SHP77 (cell line): ENCODE results near the gene RNF213.

ENCODE experiments used
- DNase-seq, 2 experiments: peaks; one replicate each; lab custom pipeline; 2025; lab: John Stamatoyannopoulos, UW

RNF213 gene

GRCh38 chr17:80433916-80434666, 173.4 kb downstream of the RNF213 start:
- no peak for DNase-seq

GRCh38 chr17:80437532-80437931, 176.9 kb downstream of the RNF213 start:
- no peak for DNase-seq

GRCh38 chr17:80438806-80439205, 178.2 kb downstream of the RNF213 start:
- DNase-seq = no peak

GRCh38 chr17:80439499-80439898, 178.8 kb downstream of the RNF213 start:
- no peak for DNase-seq

- no peak for DNase-seq
Measured at GRCh38 chr17:80441133-80441578, 180.5 kb downstream of the RNF213 start.

- no peak for DNase-seq
Measured at GRCh38 chr17:80441598-80442322, 181.1 kb downstream of the RNF213 start.

- DNase-seq = no peak
Measured at GRCh38 chr17:80442323-80442659, 181.6 kb downstream of the RNF213 start.

- DNase-seq = no peak
Measured at GRCh38 chr17:80442764-80443163, 182.1 kb downstream of the RNF213 start.

GRCh38 chr17:80443498-80443897, 182.8 kb downstream of the RNF213 start:
- DNase-seq = no peak

- no peak for DNase-seq
Measured at GRCh38 chr17:80443916-80444643, 183.4 kb downstream of the RNF213 start.

- DNase-seq = no peak
Measured at GRCh38 chr17:80444644-80444979, 184.0 kb downstream of the RNF213 start.

GRCh38 chr17:80445007-80445725, 184.5 kb downstream of the RNF213 start:
- no peak for DNase-seq

- no peak for DNase-seq
Measured at GRCh38 chr17:80445726-80446110, 185.1 kb downstream of the RNF213 start.

- DNase-seq = peak in 1 of 2 experiments; percentile 49
Measured at GRCh38 chr17:80446645-80447405, 186.2 kb downstream of the RNF213 start.

GRCh38 chr17:80447790-80448189, 187.1 kb downstream of the RNF213 start:
- no peak for DNase-seq
